KOPT-K1 (cell line): ENCODE measurements around the gene ACSF3.

Experiments used
- H3K27ac ChIP-seq: fragments of 200-600 bp; sonication (generic); 2 replicates; pipeline ENCODE4 v1.5.1; 2016; ENCODE audit warnings: antibody characterized with exemption, mild to moderate bottlenecking, low read depth, low read length; ENCODE audit not compliant: poor library complexity, severe bottlenecking
- H3K36me3 ChIP-seq: fragments of 200-600 bp; sonication (generic); 2 replicates; pipeline ENCODE4 v1.5.1; 2017; ENCODE audit warnings: antibody characterized with exemption, mild to moderate bottlenecking, low read length, moderate library complexity; ENCODE audit not compliant: insufficient read depth
- H3K9me3 ChIP-seq: fragments of 200-600 bp; sonication (generic); 2 replicates; pipeline ENCODE4 v1.5.1; 2017; ENCODE audit warnings: antibody characterized with exemption, low read length, mild to moderate bottlenecking; ENCODE audit not compliant: insufficient read depth, poor library complexity, severe bottlenecking

The ACSF3 gene

DNA sequence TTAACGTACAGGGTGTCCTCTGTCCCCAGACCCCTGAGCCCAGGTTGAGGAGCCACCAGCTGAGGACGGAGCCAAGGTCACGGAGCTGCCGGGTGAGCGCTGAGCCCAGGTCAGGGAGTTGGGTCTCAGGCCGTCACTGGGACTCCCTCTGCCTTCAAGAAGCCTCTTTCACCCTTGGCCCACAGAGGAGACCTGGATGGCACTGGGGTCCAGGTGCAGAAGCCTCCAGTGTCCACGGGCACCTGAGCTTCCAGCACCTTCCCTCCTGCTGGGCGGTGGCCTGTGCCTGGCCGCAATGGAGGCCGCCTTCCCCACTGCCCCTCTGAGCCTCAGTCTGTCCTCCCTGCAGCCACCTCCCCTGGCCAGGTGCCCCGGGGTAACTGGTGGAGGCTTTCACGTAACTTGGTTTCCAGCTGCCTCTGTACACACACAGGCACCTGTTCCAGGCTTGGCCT is 46.3 kb downstream of the ACSF3 start:
- Histone ChIP-seq H3K27ac (no peak overlapping the region), H3K36me3 (peaks cover 98% of the 10 kb centered on the region), H3K9me3 (no peaks in the 10 kb centered on the region)

DNA sequence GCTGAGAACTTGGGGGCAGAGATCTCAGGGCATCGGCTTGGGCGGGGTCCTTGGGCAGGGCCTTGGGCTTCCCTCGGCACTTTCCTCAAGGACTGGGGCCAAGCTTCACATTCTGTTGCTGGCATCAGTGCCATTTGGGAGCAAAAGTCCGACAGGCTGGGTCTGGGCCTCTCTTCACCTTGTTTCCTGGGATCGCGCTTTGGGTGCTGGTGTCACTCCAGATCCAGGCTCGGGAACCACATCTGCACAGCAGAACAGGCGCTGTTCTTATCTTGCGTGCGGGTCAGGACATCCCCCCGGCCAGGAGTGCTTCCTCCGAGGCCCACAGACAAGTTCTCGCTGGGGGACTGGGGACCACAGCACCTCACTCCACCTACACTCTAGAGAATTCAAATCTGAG is 46.7 kb downstream of the ACSF3 start:
- Histone ChIP-seq H3K9me3 (no peaks in the 10 kb centered on the region), H3K27ac (no peak overlapping the region), H3K36me3 (peaks cover 98% of the 10 kb centered on the region)

DNA sequence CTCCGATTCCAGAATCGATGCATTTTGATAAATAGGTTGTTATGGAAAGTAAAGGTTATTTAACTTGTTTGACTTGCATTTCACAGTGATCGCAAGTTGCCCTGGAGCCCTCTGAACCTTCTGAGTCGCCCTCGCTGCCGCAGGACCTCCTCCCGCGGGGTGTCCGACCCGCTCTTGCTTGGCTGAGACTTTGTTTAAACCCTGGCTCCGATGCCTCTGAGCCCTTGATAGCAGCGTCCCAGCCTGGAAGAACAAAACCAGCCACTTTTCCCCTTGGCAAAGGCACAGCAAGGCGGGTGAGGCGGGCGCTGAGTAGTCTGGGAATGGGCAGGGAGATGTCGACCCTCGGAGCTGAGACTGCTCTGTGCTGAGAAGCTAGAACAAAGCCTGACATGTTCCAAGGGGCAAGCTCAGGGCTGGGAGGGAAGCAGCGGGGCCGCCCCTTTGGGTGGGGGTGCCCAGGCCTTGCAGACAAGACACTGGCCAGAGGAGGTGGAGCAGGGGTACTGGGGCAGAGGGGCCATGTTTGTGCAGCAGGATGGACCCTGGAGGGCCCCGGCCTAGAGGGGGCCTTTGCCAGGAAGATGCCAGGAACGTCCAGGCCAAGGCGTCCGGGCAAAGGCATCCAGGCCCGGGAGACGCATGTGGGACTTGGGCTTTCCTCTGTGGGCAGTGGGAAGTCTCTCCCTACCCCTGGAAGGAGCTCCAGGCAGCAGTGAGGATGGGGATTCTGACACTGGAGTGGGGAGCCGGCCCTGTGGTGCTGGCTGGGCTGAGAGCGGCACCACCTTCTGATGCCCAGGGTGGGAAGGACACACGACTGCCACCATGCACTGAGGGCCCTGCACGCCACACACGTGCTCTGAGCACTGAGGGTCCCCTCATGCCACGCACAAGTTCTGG is 47.6 kb downstream of the ACSF3 start:
- H3K27ac ChIP-seq, result no peak overlapping the region
- peaks cover 7% of the 10 kb centered on the region for H3K9me3 ChIP-seq
- peaks cover 98% of the 10 kb centered on the region for H3K36me3 ChIP-seq

DNA sequence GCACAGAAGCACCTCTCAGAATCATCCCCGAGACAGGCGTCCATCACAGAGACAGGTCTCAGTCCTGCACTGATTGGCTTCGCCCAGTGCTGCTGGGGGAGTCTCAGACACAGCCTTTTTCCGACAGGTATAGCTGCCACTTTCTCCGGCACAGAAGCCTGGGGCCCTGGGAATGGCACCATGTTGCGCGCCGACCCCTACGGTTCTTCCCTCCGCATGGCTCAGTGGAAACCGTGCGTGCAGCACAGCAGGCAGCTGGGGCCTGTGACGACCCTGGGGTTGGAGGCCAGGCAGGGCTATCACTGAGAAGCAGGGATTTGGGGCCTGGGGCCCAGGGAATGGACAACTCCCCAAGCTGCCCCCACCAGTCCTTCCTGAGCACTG is 48.2 kb downstream of the ACSF3 start:
- H3K27ac ChIP-seq, result no peak overlapping the region
- H3K9me3 ChIP-seq, result peaks cover 13% of the 10 kb centered on the region
- peaks cover 98% of the 10 kb centered on the region for H3K36me3 ChIP-seq

- Histone ChIP-seq H3K36me3 (peaks cover 98% of the 10 kb centered on the region), H3K27ac (no peak overlapping the region), H3K9me3 (peaks cover 18% of the 10 kb centered on the region)
Observed at GRCh38 chr16:89142474-89143195, 49.0 kb downstream of the ACSF3 start.

DNA sequence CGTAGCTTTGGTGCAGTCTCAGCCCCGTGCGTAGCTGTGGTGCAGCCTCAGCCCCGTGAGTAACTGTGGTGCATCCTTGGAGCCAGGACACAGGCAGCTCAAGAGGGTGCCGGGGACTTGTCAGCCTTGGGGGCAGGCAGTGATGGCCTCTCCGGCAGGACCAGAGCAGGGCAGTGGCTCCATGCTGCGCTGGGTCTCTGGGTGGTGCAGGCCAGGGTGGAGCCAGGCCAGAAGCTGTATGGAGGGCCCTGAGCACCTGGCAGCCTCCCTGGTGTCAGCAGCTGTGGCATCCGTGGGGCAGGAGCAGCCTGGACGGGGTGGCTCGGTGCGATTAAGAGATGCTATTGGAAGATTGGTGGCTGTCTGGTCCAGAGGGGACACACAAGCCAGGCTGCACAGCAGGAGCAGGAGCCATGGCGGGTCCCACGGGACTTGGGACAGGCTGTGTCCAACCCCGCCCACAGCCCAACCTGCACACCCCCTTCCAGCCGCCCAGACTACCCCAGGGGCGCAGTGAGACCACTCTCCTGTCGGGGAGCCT is 49.6 kb downstream of the ACSF3 start:
- H3K36me3 ChIP-seq, result peaks cover 98% of the 10 kb centered on the region

GRCh38 chr16:89143911-89144675 is 50.4 kb downstream of the ACSF3 start:
- Histone ChIP-seq H3K36me3 (peaks cover 98% of the 10 kb centered on the region), H3K27ac (no peak overlapping the region), H3K9me3 (peaks cover 33% of the 10 kb centered on the region)

More for the DNA sequence above, 49.6 kb downstream of the ACSF3 start:
- peaks cover 25% of the 10 kb centered on the region for H3K9me3 ChIP-seq
- H3K27ac ChIP-seq, result no peak overlapping the region

DNA sequence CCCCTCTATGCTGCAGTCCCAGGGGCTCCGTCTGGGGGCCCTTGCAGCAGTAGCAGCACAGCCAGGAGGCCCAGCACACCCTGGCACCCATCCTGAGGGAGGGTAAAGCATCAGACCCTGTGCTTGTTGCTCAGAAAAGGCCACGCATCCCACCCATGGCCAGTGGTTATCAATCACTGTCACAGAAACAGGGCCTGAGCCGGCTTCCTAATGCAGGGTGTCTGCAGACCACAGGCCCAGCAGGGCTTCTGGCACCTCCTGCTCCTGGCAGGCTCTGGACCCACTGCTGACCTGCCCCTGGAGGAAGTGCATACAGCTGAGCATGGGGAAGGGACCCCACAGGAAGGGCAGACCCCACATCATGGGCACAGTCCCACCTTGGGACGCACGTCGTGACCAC is 51.0 kb downstream of the ACSF3 start:
- peaks cover 39% of the 10 kb centered on the region for H3K9me3 ChIP-seq
- H3K36me3 ChIP-seq, result peaks cover 98% of the 10 kb centered on the region
- no peak overlapping the region for H3K27ac ChIP-seq

- Histone ChIP-seq H3K36me3 (peaks cover 98% of the 10 kb centered on the region), H3K27ac (no peak overlapping the region), H3K9me3 (peaks cover 44% of the 10 kb centered on the region)
Observed at GRCh38 chr16:89145406-89146161, 51.9 kb downstream of the ACSF3 start.

DNA sequence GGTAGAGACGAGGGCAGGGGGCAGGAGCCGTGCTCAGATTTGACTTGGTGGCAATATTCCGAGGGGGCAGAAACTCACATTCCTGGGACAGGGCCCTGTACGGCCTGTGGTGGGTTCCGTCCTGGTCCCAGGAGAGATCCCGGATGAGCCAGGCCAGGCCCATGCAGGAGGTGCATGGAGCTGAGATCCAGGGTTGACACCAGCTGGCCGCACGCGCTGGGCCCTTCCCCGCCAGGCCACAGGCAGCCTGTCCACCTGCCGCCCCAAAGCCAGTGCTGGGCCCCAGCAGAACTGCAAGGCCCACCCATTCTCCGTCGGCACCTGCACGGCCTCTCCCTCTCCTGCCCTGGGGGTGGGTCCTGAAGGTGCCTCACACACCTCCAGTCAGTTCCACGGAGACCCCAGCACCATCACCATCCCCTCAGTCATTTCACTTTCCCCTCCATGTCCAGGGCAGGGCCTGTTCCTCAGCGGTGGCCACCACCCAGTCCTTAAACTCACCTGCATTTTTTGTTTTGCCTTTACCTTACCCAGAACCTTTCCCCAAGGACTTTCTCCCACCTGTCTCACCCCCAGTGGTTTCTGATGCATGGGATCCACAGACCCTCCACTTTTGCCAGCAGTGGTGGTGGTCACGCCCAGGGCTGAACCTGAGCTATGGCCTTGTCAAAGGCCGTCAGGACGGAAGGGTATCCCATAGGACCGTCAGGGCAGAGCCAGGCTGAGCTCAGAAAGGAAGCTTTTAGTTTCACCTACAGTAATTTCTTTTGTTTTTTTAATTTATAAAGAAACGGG is 52.8 kb downstream of the ACSF3 start:
- Histone ChIP-seq H3K9me3 (peaks cover 44% of the 10 kb centered on the region), H3K27ac (no peak overlapping the region), H3K36me3 (peaks cover 98% of the 10 kb centered on the region)

DNA sequence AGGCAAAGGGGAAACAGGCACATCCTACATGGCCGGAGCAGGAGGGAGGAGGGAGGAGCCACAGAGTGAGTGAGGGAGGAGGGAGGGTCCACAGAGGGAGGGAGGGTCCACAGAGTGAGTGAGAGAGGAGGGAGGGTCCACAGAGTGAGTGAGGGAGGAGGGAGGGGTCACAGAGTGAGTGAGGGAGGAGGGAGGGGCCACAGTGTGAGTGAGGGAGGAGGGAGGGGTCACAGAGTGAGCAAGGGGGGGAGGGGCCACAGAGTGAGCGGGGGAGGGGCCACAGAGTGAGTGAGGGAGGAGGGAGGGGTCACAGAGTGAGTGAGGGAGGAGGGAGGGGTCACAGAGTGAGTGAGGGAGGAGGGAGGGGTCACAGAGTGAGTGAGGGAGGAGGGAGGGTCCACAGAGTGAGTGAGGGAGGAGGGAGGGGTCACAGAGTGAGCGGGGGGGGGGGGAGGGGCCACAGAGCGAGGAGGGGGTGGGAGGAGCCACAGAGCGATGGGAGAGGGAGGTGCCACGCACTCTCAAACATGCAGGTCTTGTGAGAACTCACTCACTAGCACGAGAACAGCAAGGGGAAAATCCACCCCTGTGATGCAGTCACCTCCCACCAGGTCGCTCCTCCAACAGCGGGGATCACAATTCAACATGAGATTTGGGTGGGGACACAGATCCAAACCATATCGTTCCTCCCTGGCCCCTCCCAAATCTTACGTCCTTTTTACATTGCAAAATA is 53.6 kb downstream of the ACSF3 start:
- Histone ChIP-seq H3K27ac (no peak overlapping the region), H3K36me3 (peaks cover 98% of the 10 kb centered on the region), H3K9me3 (peaks cover 44% of the 10 kb centered on the region)

- H3K9me3 ChIP-seq, result peaks cover 44% of the 10 kb centered on the region
- peaks cover 85% of the 10 kb centered on the region for H3K36me3 ChIP-seq
- no peak overlapping the region for H3K27ac ChIP-seq
Observed at GRCh38 chr16:89149386-89149785, 55.7 kb downstream of the ACSF3 start.
